ENCODE results near the gene ZMIZ2.
"Not testable (repeated sequence)": the region's sequence is repeated elsewhere in the genome, so short reads cannot be mapped to it uniquely, and the experiment has no call there.

ZMIZ2 gene

GRCh38 chr7:44727158-44727936 lies 21.3 kb upstream of the ZMIZ2 start:
- no peak for DNase-seq

- DNase-seq: no peak
These were observed 20.7 kb upstream of the ZMIZ2 start for GRCh38 chr7:44727937-44728262.

- no peak for DNase-seq
These were observed 18.6 kb upstream of the ZMIZ2 start for GRCh38 chr7:44729949-44730590.

GRCh38 chr7:44732971-44733370 lies 15.7 kb upstream of the ZMIZ2 start:
- not testable (repeated sequence) for DNase-seq

- no peak for DNase-seq
These were observed 14.8 kb upstream of the ZMIZ2 start for GRCh38 chr7:44733708-44734481.

- no peak for DNase-seq
These were observed 13.1 kb upstream of the ZMIZ2 start for GRCh38 chr7:44735403-44736165.

GRCh38 chr7:44736896-44737295 lies 11.8 kb upstream of the ZMIZ2 start:
- DNase-seq: no peak

GRCh38 chr7:44738051-44738723 lies 10.5 kb upstream of the ZMIZ2 start:
- DNase-seq: no peak

- DNase-seq: no peak
These were observed 9.6 kb upstream of the ZMIZ2 start for GRCh38 chr7:44738876-44739665.

- no peak for DNase-seq
These were observed 8.6 kb upstream of the ZMIZ2 start for GRCh38 chr7:44740055-44740454.

- DNase-seq: no peak
These were observed 4.9 kb upstream of the ZMIZ2 start for GRCh38 chr7:44743750-44744149.

GRCh38 chr7:44748948-44749731 lies 493 bp downstream of the ZMIZ2 start:
- DNase-seq: peak; percentile 49

- no peak for DNase-seq
These were observed 1.3 kb downstream of the ZMIZ2 start for GRCh38 chr7:44749992-44750391.

- no peak for DNase-seq
These were observed 1.8 kb downstream of the ZMIZ2 start for GRCh38 chr7:44750424-44750823.

GRCh38 chr7:44750921-44751571 lies 2.4 kb downstream of the ZMIZ2 start:
- DNase-seq: no peak

GRCh38 chr7:44752822-44753221 lies 4.2 kb downstream of the ZMIZ2 start:
- DNase-seq: no peak

GRCh38 chr7:44754802-44755697 lies 6.4 kb downstream of the ZMIZ2 start:
- DNase-seq: no peak

- no peak for DNase-seq
These were observed 7.3 kb downstream of the ZMIZ2 start for GRCh38 chr7:44755698-44756627.
